ENCODE results near the gene MRC2. TPM values are rescaled to one million over a fixed set of nuclear protein-coding genes. Genes with fewer than 3 reads are reported as not detected.

Gene MRC2
- polyA plus RNA-seq, 2 of the 4 experiments (the other 2 are of a cell fraction): 20.2 to 57.3 TPM

GRCh38 chr17:62661337-62661736 is 33.9 kb downstream of the MRC2 start:
- DNase-seq (ENCODE audit: low read depth in 1 of 2, low spot score in 1 of 2) (no peak), FAIRE-seq (no peak), ATAC-seq (no peak)
- POLR2A ChIA-PET: no interaction called here
- no peaks in the 10 kb centered on the region for H3K4me1 ChIP-seq
- no peak overlapping the region for H3K4me2 ChIP-seq
- 86% methylated on average over 1 of the region's 1 CpG for WGBS (ENCODE audit: missing lambda C conversion rate)
- CTCF ChIA-PET: interaction anchor here (1.4 to 7.5 kb wide), 2 partner anchors 10 to 15 kb away, joined by 4 to 52 read pairs; no protein-coding TSS in a partner anchor
- H3K9me3 ChIP-seq: peaks cover 15% of the 10 kb centered on the region
- no peak overlapping the region for H3K4me3 ChIP-seq
- no peak overlapping the region for H3K27ac ChIP-seq
- TF ChIP-seq KDM5A (IDR thresholded peaks at IDR 0.05): no peak
- TF ChIP-seq CBX2 (IDR thresholded peaks at IDR 0.05; ENCODE audit: borderline replicate concordance, low read depth): no peak
- TF ChIP-seq BHLHE40 (IDR thresholded peaks at IDR 0.05; ENCODE audit: low read depth, low read length): no peak
- no peak for TF ChIP-seq RAD21 (conservative IDR thresholded peaks at IDR 0.05 in 1 of 2, IDR thresholded peaks at IDR 0.05 in 1 of 2)
- no peak for TF ChIP-seq RFX5 (IDR thresholded peaks at IDR 0.05)
- TF ChIP-seq NPAS2 (CRISPR knock-in tag; IDR thresholded peaks at IDR 0.05; ENCODE audit: borderline replicate concordance): no peak
- TF ChIP-seq JUN (IDR thresholded peaks at IDR 0.05): no peak
- no peak for TF ChIP-seq RCOR1 (IDR thresholded peaks at IDR 0.05; ENCODE audit: low read depth, low read length)
- no peak for TF ChIP-seq TP53 (CRISPR knock-in tag; IDR thresholded peaks at IDR 0.05)
- no peak for TF ChIP-seq USF2 (IDR thresholded peaks at IDR 0.05)
- no peak for TF ChIP-seq NFE2L2 (conservative IDR thresholded peaks at IDR 0.05; ENCODE audit: low read length)
- TF ChIP-seq BCL3 (IDR thresholded peaks at IDR 0.05): no peak

- ChIA-PET POLR2A (no interaction called here), CTCF (interaction anchor here (0.7 to 7.5 kb wide), 2 partner anchors 9 to 816 kb away, joined by 3 to 52 read pairs; no protein-coding TSS in a partner anchor)
- no peak overlapping the region for H3K4me3 ChIP-seq
- H3K4me1 ChIP-seq: no peaks in the 10 kb centered on the region
- TF ChIP-seq PHF8 (IDR thresholded peaks at IDR 0.05; ENCODE audit: borderline replicate concordance, low read depth) (no peak), RARB (CRISPR knock-in tag; IDR thresholded peaks at IDR 0.05) (no peak), CBX2 (IDR thresholded peaks at IDR 0.05; ENCODE audit: borderline replicate concordance, low read depth) (no peak), CBX8 (IDR thresholded peaks at IDR 0.05) (no peak), SREBF2 (IDR thresholded peaks at IDR 0.05) (no peak), ZSCAN20 (CRISPR knock-in tag; IDR thresholded peaks at IDR 0.05) (no peak), POLR2AphosphoS2 (conservative IDR thresholded peaks at IDR 0.05; ENCODE audit: low read length) (no peak), RNF2 (IDR thresholded peaks at IDR 0.05; ENCODE audit: borderline replicate concordance, low read depth) (no peak), MAX (IDR thresholded peaks at IDR 0.05) (no peak), ZNF302 (CRISPR knock-in tag; IDR thresholded peaks at IDR 0.05) (no peak), FOSB (CRISPR knock-in tag; IDR thresholded peaks at IDR 0.05) (no peak), ATOH8 (CRISPR knock-in tag; IDR thresholded peaks at IDR 0.05; ENCODE audit: low read depth) (no peak), TP53 (CRISPR knock-in tag; IDR thresholded peaks at IDR 0.05) (no peak), KDM1A (IDR thresholded peaks at IDR 0.05; ENCODE audit: low read depth) (no peak), EHMT2 (IDR thresholded peaks at IDR 0.05; ENCODE audit: low read depth) (no peak), ELK1 (IDR thresholded peaks at IDR 0.05; ENCODE audit: low read depth, low read length) (no peak), HES2 (IDR thresholded peaks at IDR 0.05) (no peak)
- no peak overlapping the region for H3K4me2 ChIP-seq
- ATAC-seq (no peak), FAIRE-seq (no peak), DNase-seq (ENCODE audit: low read depth in 1 of 2, low spot score in 1 of 2) (no peak)
- H3K27ac ChIP-seq: no peak overlapping the region
- 89% methylated on average over 6 of the region's 6 CpGs for WGBS (ENCODE audit: missing lambda C conversion rate)
- peaks cover 15% of the 10 kb centered on the region for H3K9me3 ChIP-seq
These were observed 35.4 kb downstream of the MRC2 start for GRCh38 chr17:62662855-62663254.

Measured in A549 (cell line).